ENCODE results near the gene TLE3. TPM values are rescaled to one million over a fixed set of nuclear protein-coding genes. Genes with fewer than 3 reads are reported as not detected.

TLE3 gene
- total RNA-seq, 1 donor from 2014 or later: 28.8 TPM

DNA sequence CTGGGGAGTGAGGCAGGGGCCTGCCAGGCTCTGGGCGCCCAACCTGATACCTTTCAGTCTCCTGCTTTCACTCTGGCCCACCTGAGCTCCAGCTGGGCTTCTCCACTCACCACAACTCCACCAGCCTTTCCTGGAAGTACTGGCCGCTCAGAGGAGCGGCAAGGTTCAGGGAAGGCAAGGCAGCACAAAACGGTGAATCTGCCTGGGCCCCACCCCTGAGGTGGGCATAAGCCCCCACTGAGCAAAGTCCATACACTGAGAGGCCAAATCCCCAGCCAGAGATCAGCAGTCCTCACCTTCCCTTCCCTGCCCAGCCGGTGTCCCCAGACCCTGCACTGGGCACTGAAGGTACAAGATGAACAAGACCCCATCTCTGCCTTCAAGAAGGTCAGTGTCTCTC, 70.7 kb downstream of the TLE3 start:
- no peaks in the 10 kb centered on the region for H3K9me3 Mint-ChIP-seq (ENCODE audit: unreplicated experiment)
- DNase-seq (ENCODE audit: extremely low spot score, unreplicated experiment): no peak
- H3K4me1 Mint-ChIP-seq (ENCODE audit: unreplicated experiment): peaks cover 3% of the 10 kb centered on the region
- no peak overlapping the region for H3K27ac Mint-ChIP-seq (ENCODE audit: unreplicated experiment)
- TF ChIP-seq, protein P1, sequence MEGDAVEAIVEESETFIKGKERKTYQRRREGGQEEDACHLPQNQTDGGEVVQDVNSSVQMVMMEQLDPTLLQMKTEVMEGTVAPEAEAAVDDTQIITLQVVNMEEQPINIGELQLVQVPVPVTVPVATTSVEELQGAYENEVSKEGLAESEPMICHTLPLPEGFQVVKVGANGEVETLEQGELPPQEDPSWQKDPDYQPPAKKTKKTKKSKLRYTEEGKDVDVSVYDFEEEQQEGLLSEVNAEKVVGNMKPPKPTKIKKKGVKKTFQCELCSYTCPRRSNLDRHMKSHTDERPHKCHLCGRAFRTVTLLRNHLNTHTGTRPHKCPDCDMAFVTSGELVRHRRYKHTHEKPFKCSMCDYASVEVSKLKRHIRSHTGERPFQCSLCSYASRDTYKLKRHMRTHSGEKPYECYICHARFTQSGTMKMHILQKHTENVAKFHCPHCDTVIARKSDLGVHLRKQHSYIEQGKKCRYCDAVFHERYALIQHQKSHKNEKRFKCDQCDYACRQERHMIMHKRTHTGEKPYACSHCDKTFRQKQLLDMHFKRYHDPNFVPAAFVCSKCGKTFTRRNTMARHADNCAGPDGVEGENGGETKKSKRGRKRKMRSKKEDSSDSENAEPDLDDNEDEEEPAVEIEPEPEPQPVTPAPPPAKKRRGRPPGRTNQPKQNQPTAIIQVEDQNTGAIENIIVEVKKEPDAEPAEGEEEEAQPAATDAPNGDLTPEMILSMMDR (IDR thresholded peaks at IDR 0.05): no peak
- no peaks in the 10 kb centered on the region for H3K36me3 Mint-ChIP-seq (ENCODE audit: unreplicated experiment)
- no peak overlapping the region for H3K4me3 Mint-ChIP-seq (ENCODE audit: unreplicated experiment)
- peaks cover 49% of the 10 kb centered on the region for H3K27me3 Mint-ChIP-seq (ENCODE audit: unreplicated experiment)

DNA sequence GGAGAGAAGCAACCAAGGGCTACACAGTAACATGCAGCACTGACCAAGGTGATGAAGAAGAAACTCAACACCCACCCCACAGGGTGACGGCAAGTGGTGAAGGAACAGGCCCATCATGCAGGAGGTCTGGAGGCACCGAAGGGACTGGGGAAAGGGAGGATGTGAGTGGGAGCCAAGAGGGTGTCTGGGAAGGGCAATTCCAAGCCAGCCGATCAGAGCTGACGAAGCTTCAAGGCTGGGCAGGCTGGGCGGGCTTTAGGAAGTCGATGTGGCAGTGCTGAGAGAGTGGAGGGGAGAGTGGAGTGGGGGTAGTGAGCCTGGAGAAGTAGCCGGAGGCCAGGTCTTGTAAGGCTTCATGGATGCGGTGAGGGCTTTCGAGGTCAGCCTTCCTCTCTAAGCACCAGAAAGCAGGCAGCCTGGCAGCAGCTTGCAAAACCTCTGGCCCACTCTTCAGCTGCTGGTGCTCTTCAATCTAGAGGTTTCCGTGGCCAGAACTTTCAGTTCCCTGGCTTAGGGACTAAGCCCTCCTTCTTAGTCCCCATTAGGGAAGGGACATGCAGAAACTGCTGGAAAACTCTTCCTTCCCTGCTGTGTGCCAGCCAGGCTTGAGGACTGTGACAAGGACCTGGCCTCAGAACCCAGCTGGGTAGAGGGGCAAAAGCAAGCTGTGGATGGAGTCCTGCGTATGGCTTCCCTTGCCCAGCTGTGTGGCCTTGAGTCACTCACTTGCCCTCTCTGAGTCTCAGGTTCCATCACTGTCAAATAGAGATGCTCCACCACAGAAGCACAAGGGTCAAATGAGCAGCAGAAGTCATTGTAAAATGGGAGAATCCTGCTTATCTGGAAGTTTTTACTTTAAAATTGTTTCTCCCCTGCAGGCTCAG, 72.1 kb downstream of the TLE3 start:
- Mint-ChIP-seq H3K27ac (ENCODE audit: unreplicated experiment) (no peak overlapping the region), H3K9me3 (ENCODE audit: unreplicated experiment) (no peaks in the 10 kb centered on the region), H3K4me3 (ENCODE audit: unreplicated experiment) (no peak overlapping the region), H3K36me3 (ENCODE audit: unreplicated experiment) (no peaks in the 10 kb centered on the region), H3K27me3 (ENCODE audit: unreplicated experiment) (peaks cover 51% of the 10 kb centered on the region), H3K4me1 (ENCODE audit: unreplicated experiment) (peaks cover 3% of the 10 kb centered on the region)
- TF ChIP-seq, protein P1 (IDR thresholded peaks at IDR 0.05): no peak
- no peak for DNase-seq (ENCODE audit: extremely low spot score, unreplicated experiment)

DNA sequence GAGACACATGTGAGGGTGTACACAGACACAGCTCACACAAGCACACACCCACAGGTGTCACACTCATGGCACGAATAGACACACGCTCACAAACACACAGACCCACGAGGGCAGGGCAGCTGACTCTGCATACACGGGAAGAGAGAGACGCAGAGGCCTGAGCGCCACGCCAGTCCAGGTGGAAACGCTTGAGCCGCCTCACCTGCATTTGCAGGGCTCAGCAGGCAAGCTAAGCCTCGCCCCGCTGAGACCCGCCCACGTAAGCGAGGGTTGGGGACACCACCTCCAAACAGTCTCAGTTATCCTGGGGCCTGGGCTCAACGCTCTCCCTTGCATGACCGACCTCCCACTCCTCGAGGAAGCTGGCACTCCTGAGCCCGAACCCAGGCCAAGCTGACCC, 73.2 kb downstream of the TLE3 start:
- Mint-ChIP-seq H3K4me1 (ENCODE audit: unreplicated experiment) (peaks cover 3% of the 10 kb centered on the region), H3K36me3 (ENCODE audit: unreplicated experiment) (no peaks in the 10 kb centered on the region), H3K27ac (ENCODE audit: unreplicated experiment) (no peak overlapping the region), H3K4me3 (ENCODE audit: unreplicated experiment) (no peak overlapping the region), H3K27me3 (ENCODE audit: unreplicated experiment) (peaks cover 53% of the 10 kb centered on the region), H3K9me3 (ENCODE audit: unreplicated experiment) (no peaks in the 10 kb centered on the region)
- DNase-seq (ENCODE audit: extremely low spot score, unreplicated experiment): no peak
- TF ChIP-seq, protein P1 (IDR thresholded peaks at IDR 0.05): no peak

DNA sequence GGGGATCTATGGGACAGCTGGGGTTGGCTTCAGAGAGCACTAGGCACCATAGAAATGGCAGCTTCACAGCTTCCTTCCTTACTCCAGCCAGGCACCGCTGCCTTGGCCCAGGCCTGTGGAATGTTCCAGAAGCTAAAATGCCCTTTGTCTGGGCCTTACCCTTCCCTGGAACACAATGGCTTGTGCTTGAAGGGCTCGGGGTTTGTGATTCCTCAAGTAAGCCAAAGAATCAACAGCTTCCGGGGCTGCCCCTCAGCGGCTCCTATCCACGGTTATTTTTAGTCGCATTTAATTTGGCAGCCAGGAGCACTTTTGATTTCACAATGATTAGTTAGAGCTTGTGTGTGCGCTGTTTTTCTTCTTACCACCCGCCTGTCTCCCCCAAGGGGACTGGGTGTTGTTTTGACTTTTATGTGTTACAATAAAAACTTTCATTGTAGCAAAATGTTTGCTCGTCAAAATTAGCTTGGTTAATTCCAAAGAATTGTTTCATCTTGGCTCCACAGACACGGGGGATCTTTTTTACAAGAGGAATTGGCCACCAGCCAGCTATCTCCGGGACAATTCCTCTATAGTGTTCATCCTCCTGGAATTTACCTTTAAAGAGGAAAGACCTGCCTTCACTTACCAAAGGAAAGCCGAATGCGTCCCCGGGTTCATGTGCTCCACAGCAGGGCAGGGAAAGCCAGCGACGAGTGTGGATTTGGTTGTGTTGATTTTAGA, 73.8 kb downstream of the TLE3 start:
- peaks cover 53% of the 10 kb centered on the region for H3K27me3 Mint-ChIP-seq (ENCODE audit: unreplicated experiment)
- H3K4me1 Mint-ChIP-seq (ENCODE audit: unreplicated experiment): peaks cover 3% of the 10 kb centered on the region
- H3K36me3 Mint-ChIP-seq (ENCODE audit: unreplicated experiment): no peaks in the 10 kb centered on the region
- H3K4me3 Mint-ChIP-seq (ENCODE audit: unreplicated experiment): no peak overlapping the region
- H3K9me3 Mint-ChIP-seq (ENCODE audit: unreplicated experiment): no peaks in the 10 kb centered on the region
- H3K27ac Mint-ChIP-seq (ENCODE audit: unreplicated experiment): no peak overlapping the region
- DNase-seq (ENCODE audit: extremely low spot score, unreplicated experiment): no peak
- TF ChIP-seq, protein P1 (IDR thresholded peaks at IDR 0.05): no peak

Data from osteocyte (in vitro differentiated cells).